Stimulated activated CD8-positive, alpha-beta memory T cell treated with anti-CD3 and anti-CD28 coated beads, Interleukin-4, amount 100 ng/mL, for 1 hour (primary cell): ENCODE measurements around the gene MMP19.
"Not testable (repeated sequence)": the region's sequence is repeated elsewhere in the genome, so short reads cannot be mapped to it uniquely, and the experiment has no call there.

Experiments
- DNase-seq, 2 donors: peaks; one replicate each; pipeline ENCODE4 v3.0.0-alpha.2; 2020; ENCODE audit warnings: low read depth in 2 of 2, low spot score in 1 of 2

The MMP19 gene

GRCh38 chr12:55845361-55845760 is 2.6 kb upstream of the MMP19 start:
- no peak for DNase-seq

- DNase-seq = no peak
Measured at GRCh38 chr12:55844961-55845360, 2.2 kb upstream of the MMP19 start.

- DNase-seq = no peak
Measured at GRCh38 chr12:55843431-55843830, 695 bp upstream of the MMP19 start.

GRCh38 chr12:55840581-55841351 is 2.0 kb downstream of the MMP19 start:
- no peak for DNase-seq

- no peak for DNase-seq
Measured at GRCh38 chr12:55839345-55840140, 3.2 kb downstream of the MMP19 start.

GRCh38 chr12:55838361-55838760 is 4.4 kb downstream of the MMP19 start:
- DNase-seq = no peak

- not testable (repeated sequence) for DNase-seq
Measured at GRCh38 chr12:55834400-55834799, 8.3 kb downstream of the MMP19 start.

- DNase-seq = no peak
Measured at GRCh38 chr12:55833056-55833455, 9.7 kb downstream of the MMP19 start.

GRCh38 chr12:55831447-55831815 is 11.3 kb downstream of the MMP19 start:
- DNase-seq = no peak

GRCh38 chr12:55830601-55831446 is 11.9 kb downstream of the MMP19 start:
- peak; percentile 13 to 30 for DNase-seq

GRCh38 chr12:55829967-55830600 is 12.7 kb downstream of the MMP19 start:
- peak in 1 of 2 donors; percentile 14 for DNase-seq

- no peak for DNase-seq
Measured at GRCh38 chr12:55828357-55828756, 14.4 kb downstream of the MMP19 start.

GRCh38 chr12:55827806-55828205 is 14.9 kb downstream of the MMP19 start:
- no peak for DNase-seq

GRCh38 chr12:55824726-55825125 is 18.0 kb downstream of the MMP19 start:
- DNase-seq = no peak

- no peak for DNase-seq
Measured at GRCh38 chr12:55823419-55823818, 19.3 kb downstream of the MMP19 start.

GRCh38 chr12:55822228-55822627 is 20.5 kb downstream of the MMP19 start:
- DNase-seq = no peak

- DNase-seq = no peak
Measured at GRCh38 chr12:55820679-55821078, 22.1 kb downstream of the MMP19 start.

GRCh38 chr12:55818886-55819285 is 23.9 kb downstream of the MMP19 start:
- DNase-seq = no peak

GRCh38 chr12:55818140-55818728 is 24.5 kb downstream of the MMP19 start:
- DNase-seq = no peak

GRCh38 chr12:55817345-55818139 is 25.2 kb downstream of the MMP19 start, which contains the start of the genes ORMDL2 and SARNP:
Gene ORMDL2 (plus strand): TSS chr12:55818041. CDS start chr12:55819000, 959 bp downstream.
Gene SARNP (minus strand): TSS chr12:55817724. CDS start chr12:55817701, 23 bp downstream.
- peak; percentile 81 to 90 for DNase-seq
